A673 (cell line): Measurements from ENCODE around the gene MOXD1.

Experiments used
- EZH2 ChIP-seq: fragments of 200-600 bp; sonication (generic); IDR thresholded peaks from 2 replicates; pipeline ENCODE4 v1.6.1; 2017; ENCODE audit warnings: borderline replicate concordance, low read depth, mild to moderate bottlenecking, mixed read lengths, antibody characterized with exemption, low read length; ENCODE audit not compliant: poor library complexity, severe bottlenecking
- TF ChIP-seq, protein P1 (sequence below): fragments of 300-800, 200-600 bp; sonication (generic); conservative IDR thresholded peaks from 2 replicates; pipeline ENCODE4 v1.5.1; 2017; ENCODE audit warnings: low read depth, mild to moderate bottlenecking, antibody characterized with exemption, low read length, moderate library complexity, mixed read lengths

DNA sequence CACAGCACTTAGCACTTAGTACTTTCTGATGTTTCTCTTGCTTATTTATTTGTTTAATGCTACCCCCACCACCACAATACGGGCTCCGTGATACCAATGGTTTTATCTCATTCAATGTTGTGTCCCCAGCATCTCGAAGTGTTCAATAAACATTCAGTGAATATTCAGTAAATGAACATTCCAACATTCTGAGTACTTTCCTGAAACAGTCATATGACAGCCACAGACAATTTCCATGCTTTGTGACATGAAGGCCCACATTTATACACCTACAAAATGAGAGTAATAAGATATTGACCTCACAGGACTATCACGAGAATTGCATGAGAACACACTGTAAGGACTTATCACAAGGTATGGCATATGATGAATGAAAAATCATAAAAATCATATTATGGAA lies 10.8 kb downstream of the MOXD1 start:
- TF ChIP-seq, protein P1, sequence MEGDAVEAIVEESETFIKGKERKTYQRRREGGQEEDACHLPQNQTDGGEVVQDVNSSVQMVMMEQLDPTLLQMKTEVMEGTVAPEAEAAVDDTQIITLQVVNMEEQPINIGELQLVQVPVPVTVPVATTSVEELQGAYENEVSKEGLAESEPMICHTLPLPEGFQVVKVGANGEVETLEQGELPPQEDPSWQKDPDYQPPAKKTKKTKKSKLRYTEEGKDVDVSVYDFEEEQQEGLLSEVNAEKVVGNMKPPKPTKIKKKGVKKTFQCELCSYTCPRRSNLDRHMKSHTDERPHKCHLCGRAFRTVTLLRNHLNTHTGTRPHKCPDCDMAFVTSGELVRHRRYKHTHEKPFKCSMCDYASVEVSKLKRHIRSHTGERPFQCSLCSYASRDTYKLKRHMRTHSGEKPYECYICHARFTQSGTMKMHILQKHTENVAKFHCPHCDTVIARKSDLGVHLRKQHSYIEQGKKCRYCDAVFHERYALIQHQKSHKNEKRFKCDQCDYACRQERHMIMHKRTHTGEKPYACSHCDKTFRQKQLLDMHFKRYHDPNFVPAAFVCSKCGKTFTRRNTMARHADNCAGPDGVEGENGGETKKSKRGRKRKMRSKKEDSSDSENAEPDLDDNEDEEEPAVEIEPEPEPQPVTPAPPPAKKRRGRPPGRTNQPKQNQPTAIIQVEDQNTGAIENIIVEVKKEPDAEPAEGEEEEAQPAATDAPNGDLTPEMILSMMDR = no peak
- no peak for TF ChIP-seq EZH2
